Esophagus squamous epithelium (tissue), 4 donors: ENCODE results near the gene PLA2G1B.

Experiments
- POLR2A ChIP-seq, 4 donors: fragments of 450-650 bp; IDR thresholded peaks; one replicate each; pipeline ENCODE4 v1.6.1; 2017; ENCODE audit warnings: antibody characterized with exemption in 4 of 4, mild to moderate bottlenecking in 4 of 4, moderate library complexity in 3 of 4
- TF ChIP-seq, protein P1 (sequence below), 6 experiments: fragments of 450-650 bp in 4 of 6; fragments of 200-600 bp in 2 of 6; sonication (generic) in 2 of 6; IDR thresholded peaks; one replicate each; pipeline ENCODE4 v1.5.1; 2016 to 2019; ENCODE audit warnings: antibody characterized with exemption in 6 of 6, mild to moderate bottlenecking in 4 of 6, moderate library complexity in 4 of 6

- TF ChIP-seq, protein P1, sequence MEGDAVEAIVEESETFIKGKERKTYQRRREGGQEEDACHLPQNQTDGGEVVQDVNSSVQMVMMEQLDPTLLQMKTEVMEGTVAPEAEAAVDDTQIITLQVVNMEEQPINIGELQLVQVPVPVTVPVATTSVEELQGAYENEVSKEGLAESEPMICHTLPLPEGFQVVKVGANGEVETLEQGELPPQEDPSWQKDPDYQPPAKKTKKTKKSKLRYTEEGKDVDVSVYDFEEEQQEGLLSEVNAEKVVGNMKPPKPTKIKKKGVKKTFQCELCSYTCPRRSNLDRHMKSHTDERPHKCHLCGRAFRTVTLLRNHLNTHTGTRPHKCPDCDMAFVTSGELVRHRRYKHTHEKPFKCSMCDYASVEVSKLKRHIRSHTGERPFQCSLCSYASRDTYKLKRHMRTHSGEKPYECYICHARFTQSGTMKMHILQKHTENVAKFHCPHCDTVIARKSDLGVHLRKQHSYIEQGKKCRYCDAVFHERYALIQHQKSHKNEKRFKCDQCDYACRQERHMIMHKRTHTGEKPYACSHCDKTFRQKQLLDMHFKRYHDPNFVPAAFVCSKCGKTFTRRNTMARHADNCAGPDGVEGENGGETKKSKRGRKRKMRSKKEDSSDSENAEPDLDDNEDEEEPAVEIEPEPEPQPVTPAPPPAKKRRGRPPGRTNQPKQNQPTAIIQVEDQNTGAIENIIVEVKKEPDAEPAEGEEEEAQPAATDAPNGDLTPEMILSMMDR (IDR thresholded peaks at IDR 0.05), result no peak
- TF ChIP-seq POLR2A (IDR thresholded peaks at IDR 0.05), result no peak
Observed at GRCh38 chr12:120366341-120366705, 38.7 kb upstream of the PLA2G1B start.
